Liver (tissue), 9 donors: Measurements from ENCODE around the gene CHAC2. TPM values are rescaled to one million over a fixed set of nuclear protein-coding genes. Genes with fewer than 3 reads are reported as not detected.

Experiments used
- DNase-seq: peaks from one replicate; pipeline ENCODE4 v3.0.0-alpha.2; 2017; ENCODE audit warnings: low spot score
- H3K27ac ChIP-seq, 2 donors: one replicate each; pipeline ENCODE4 v1.7.0; 2013; ENCODE audit warnings: inconsistent platforms in 2 of 2, low read length in 2 of 2, control low read depth in 1 of 2, low read depth in 1 of 2, mild to moderate bottlenecking in 1 of 2
- H3K27me3 ChIP-seq, 4 donors: one replicate each; pipeline versions ENCODE4 v1.6.1 to v1.7.0; 2013; ENCODE audit warnings: low read length in 3 of 4, inconsistent platforms in 1 of 4, mild to moderate bottlenecking in 1 of 4, moderate library complexity in 1 of 4; ENCODE audit not compliant: control insufficient read depth in 4 of 4, insufficient read depth in 4 of 4
- H3K36me3 ChIP-seq, 4 donors: one replicate each; pipeline versions ENCODE4 v1.6.1 to v1.7.0; 2013; ENCODE audit warnings: low read length in 3 of 4, mild to moderate bottlenecking in 3 of 4, low read depth in 1 of 4, moderate library complexity in 1 of 4; ENCODE audit not compliant: control insufficient read depth in 4 of 4, insufficient read depth in 3 of 4
- H3K4me1 ChIP-seq, 4 donors: one replicate each; pipeline versions ENCODE4 v1.6.1 to v1.7.0; 2013; ENCODE audit warnings: low read length in 3 of 4, mild to moderate bottlenecking in 3 of 4, moderate library complexity in 1 of 4; ENCODE audit not compliant: control insufficient read depth in 4 of 4, insufficient read depth in 4 of 4
- H3K4me3 ChIP-seq, 3 donors: one replicate each; pipeline versions ENCODE4 v1.6.1 to v1.7.0; 2013; ENCODE audit warnings: low read length in 3 of 3, control low read depth in 1 of 3, low read depth in 1 of 3, mild to moderate bottlenecking in 1 of 3
- H3K9ac ChIP-seq, 2 donors: one replicate each; pipeline ENCODE4 v1.7.0; 2013; ENCODE audit warnings: low read length in 2 of 2, mild to moderate bottlenecking in 2 of 2, moderate library complexity in 2 of 2, control low read depth in 1 of 2, low read depth in 1 of 2
- H3K9me3 ChIP-seq, 4 donors: one replicate each; pipeline versions ENCODE4 v1.6.1 to v1.7.0; 2013; ENCODE audit warnings: low read length in 3 of 4; ENCODE audit not compliant: control insufficient read depth in 4 of 4
- ATF3 ChIP-seq: IDR thresholded peaks from 2 replicates; pipeline ENCODE4 v1.6.1; 2016; ENCODE audit warnings: antibody characterized with exemption
- EGR1 ChIP-seq, 2 donors: IDR thresholded peaks; 2 replicates each; pipeline ENCODE4 v1.6.1; 2016 to 2018; ENCODE audit warnings: antibody characterized with exemption in 2 of 2, low read depth in 2 of 2
- FOXA1 ChIP-seq: IDR thresholded peaks from 2 replicates; pipeline ENCODE4 v1.6.1; 2016; ENCODE audit warnings: antibody characterized with exemption
- FOXA2 ChIP-seq: IDR thresholded peaks from 2 replicates; pipeline ENCODE4 v1.6.1; 2016; ENCODE audit warnings: antibody characterized with exemption
- GABPA ChIP-seq, 2 donors: IDR thresholded peaks in 1 of 2; conservative IDR thresholded peaks in 1 of 2; 2 replicates each; pipeline ENCODE4 v1.6.1; 2016; ENCODE audit warnings: antibody characterized with exemption in 2 of 2, mild to moderate bottlenecking in 1 of 2, moderate library complexity in 1 of 2
- HNF4A ChIP-seq, 2 donors: conservative IDR thresholded peaks; 2 replicates each; pipeline ENCODE4 v1.6.1; 2016; ENCODE audit warnings: antibody characterized with exemption in 2 of 2, mild to moderate bottlenecking in 2 of 2
- HNF4G ChIP-seq: IDR thresholded peaks from 2 replicates; pipeline ENCODE4 v1.6.1; 2016; ENCODE audit warnings: antibody characterized with exemption
- JUND ChIP-seq, 2 donors: IDR thresholded peaks; 2 replicates each; pipeline ENCODE4 v1.6.1; 2016; ENCODE audit warnings: antibody characterized with exemption in 2 of 2
- NR2F2 ChIP-seq: IDR thresholded peaks from 2 replicates; pipeline ENCODE4 v1.6.1; 2016; ENCODE audit warnings: antibody characterized with exemption
- RAD21 ChIP-seq, 2 donors: IDR thresholded peaks; 2 replicates each; pipeline ENCODE4 v1.6.1; 2016; ENCODE audit warnings: antibody characterized with exemption in 2 of 2, mild to moderate bottlenecking in 2 of 2
- REST ChIP-seq: IDR thresholded peaks from 2 replicates; pipeline ENCODE4 v1.6.1; 2016; ENCODE audit warnings: antibody characterized with exemption, mild to moderate bottlenecking
- RXRA ChIP-seq, 2 donors: IDR thresholded peaks; 2 replicates each; pipeline ENCODE4 v1.6.1; 2017 to 2018; ENCODE audit warnings: antibody characterized with exemption in 2 of 2, mild to moderate bottlenecking in 1 of 2
- SP1 ChIP-seq: IDR thresholded peaks from 2 replicates; pipeline ENCODE4 v1.6.1; 2018; ENCODE audit warnings: antibody characterized with exemption, mild to moderate bottlenecking
- TAF1 ChIP-seq: conservative IDR thresholded peaks from 2 replicates; pipeline ENCODE4 v1.6.1; 2016; ENCODE audit warnings: antibody characterized with exemption, mild to moderate bottlenecking
- YY1 ChIP-seq: IDR thresholded peaks from 2 replicates; pipeline ENCODE4 v1.6.1; 2016; ENCODE audit warnings: antibody characterized with exemption, mild to moderate bottlenecking
- ZBTB33 ChIP-seq: IDR thresholded peaks from 2 replicates; pipeline ENCODE4 v1.6.1; 2016; ENCODE audit warnings: antibody characterized with exemption
- WGBS: extraction: QIAGEN DNeasy Blood & Tissue Kit; methylation state at CpG from one replicate; pipeline ENCODE4 v1.1.7; 2013; 5-methylcytosine and 5-hydroxymethylcytosine counted together
- polyA plus RNA-seq, 2 donors: library from polyadenylated mRNA; stranded (reverse) in 1 of 2; unstranded in 1 of 2; fragments of 200-250 nt in 1 of 2; fragments of >200 nt in 1 of 2; fragmentation: Nextera tagmentation in 1 of 2; extraction: Ambion mirVana in 1 of 2; gene quantifications; one replicate each; pipeline versions ENCODE4 v1.2.1 to v1.2.3, GENCODE V29; 2013 to 2015
- total RNA-seq, 2 donors: library from RNA; depleted of rRNA; stranded (reverse); fragments of >200 nt; gene quantifications; one replicate each; pipeline ENCODE4 v1.2.3, GENCODE V29; 2014
- TF ChIP-seq, protein P1 (sequence below): fragments of 150-350 bp; IDR thresholded peaks from 2 replicates; pipeline ENCODE4 v1.5.1; 2017; ENCODE audit warnings: improper control_type of control experiment, low read depth, low read length; ENCODE audit not compliant: missing input control
- TF ChIP-seq, protein P2 (sequence below): IDR thresholded peaks from 2 replicates; pipeline ENCODE4 v1.6.1; 2016; ENCODE audit warnings: antibody characterized with exemption
- donor health status: healthy.
- donor health status: healthy.
- donor health status: healthy.
- donor health status: healthy.
- donor health status: healthy.

CHAC2 gene
- total and polyA plus RNA-seq, 4 donors, result 2.6 to 7.0 (median 4.3) TPM

DNA sequence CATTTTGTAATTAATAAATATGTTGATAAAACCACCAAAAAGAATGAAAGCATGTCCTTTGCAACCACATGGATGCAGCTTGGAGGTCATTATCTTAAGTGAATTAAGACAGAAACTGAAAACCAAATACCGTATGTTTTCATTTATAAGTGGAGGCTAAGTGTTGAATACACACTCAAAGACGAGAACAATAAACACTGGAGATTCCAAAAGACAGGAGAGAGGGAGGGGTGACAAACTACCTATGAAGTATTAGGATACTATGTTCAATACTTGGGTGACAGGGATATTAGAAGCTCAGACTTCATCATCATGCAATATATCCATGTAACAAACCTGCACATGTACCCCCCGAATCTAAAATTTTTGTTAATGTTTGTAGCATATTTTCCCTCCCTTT lies 26.2 kb downstream of the CHAC2 start:
- 88% methylated on average over 3 of the region's 3 CpGs for WGBS
- no peak for TF ChIP-seq RAD21 (IDR thresholded peaks at IDR 0.05)
- no peak for TF ChIP-seq ZBTB33
- TF ChIP-seq HNF4A (conservative IDR thresholded peaks at IDR 0.05), result no peak
- TF ChIP-seq EGR1 (IDR thresholded peaks at IDR 0.05; ENCODE audit: low read depth in 2 of 2), result no peak
- TF ChIP-seq, protein P1, sequence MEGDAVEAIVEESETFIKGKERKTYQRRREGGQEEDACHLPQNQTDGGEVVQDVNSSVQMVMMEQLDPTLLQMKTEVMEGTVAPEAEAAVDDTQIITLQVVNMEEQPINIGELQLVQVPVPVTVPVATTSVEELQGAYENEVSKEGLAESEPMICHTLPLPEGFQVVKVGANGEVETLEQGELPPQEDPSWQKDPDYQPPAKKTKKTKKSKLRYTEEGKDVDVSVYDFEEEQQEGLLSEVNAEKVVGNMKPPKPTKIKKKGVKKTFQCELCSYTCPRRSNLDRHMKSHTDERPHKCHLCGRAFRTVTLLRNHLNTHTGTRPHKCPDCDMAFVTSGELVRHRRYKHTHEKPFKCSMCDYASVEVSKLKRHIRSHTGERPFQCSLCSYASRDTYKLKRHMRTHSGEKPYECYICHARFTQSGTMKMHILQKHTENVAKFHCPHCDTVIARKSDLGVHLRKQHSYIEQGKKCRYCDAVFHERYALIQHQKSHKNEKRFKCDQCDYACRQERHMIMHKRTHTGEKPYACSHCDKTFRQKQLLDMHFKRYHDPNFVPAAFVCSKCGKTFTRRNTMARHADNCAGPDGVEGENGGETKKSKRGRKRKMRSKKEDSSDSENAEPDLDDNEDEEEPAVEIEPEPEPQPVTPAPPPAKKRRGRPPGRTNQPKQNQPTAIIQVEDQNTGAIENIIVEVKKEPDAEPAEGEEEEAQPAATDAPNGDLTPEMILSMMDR, result no peak
- no peak for TF ChIP-seq GABPA (IDR thresholded peaks at IDR 0.05 in 1 of 2, conservative IDR thresholded peaks at IDR 0.05 in 1 of 2)
- TF ChIP-seq ATF3, result no peak
- TF ChIP-seq HNF4G, result no peak
- TF ChIP-seq REST, result no peak
- TF ChIP-seq TAF1, result no peak
- no peak for TF ChIP-seq YY1
- no peak for TF ChIP-seq FOXA1
- no peak for TF ChIP-seq FOXA2
- TF ChIP-seq, protein P2, sequence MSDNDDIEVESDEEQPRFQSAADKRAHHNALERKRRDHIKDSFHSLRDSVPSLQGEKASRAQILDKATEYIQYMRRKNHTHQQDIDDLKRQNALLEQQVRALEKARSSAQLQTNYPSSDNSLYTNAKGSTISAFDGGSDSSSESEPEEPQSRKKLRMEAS, result no peak
- TF ChIP-seq JUND (IDR thresholded peaks at IDR 0.05), result no peak
- TF ChIP-seq RXRA (IDR thresholded peaks at IDR 0.05), result no peak
- TF ChIP-seq NR2F2, result no peak
- no peak for TF ChIP-seq SP1
- Histone ChIP-seq H3K4me3 (no peak overlapping the region), H3K9me3 (no peaks in the 10 kb centered on the region), H3K9ac (no peak overlapping the region), H3K36me3 (peaks cover 6 to 28% (median 17%) of the 10 kb centered on the region in 4 donors), H3K27me3 (no peaks in the 10 kb centered on the region), H3K27ac (no peak overlapping the region), H3K4me1 (peaks cover 0 to 2% (median 0%) of the 10 kb centered on the region in 4 donors)
- no peak for DNase-seq
